HG03280 (cell line): ENCODE measurements around the gene ITFG1.
A peak's percentile ranks its signal among the peaks of the same experiment; 100 is the strongest.

Experiments
- ATAC-seq: cut with Tn5 transposase; IDR thresholded peaks from one replicate; pipeline ENCODE4 v1.9.1; 2021; ENCODE audit warnings: mild to moderate bottlenecking, moderate library complexity; ENCODE audit not compliant: unreplicated experiment

ITFG1 gene

GRCh38 chr16:47460711-47461597, at the start of gene ITFG1, which contains the start of gene PHKB:
ITFG1 (minus strand) TSS chr16:47461063; CDS start chr16:47461045, 18 bp downstream.
PHKB (plus strand) TSS chr16:47461331; CDS start chr16:47461351, 20 bp downstream.
- ATAC-seq: peak; percentile 78

- ATAC-seq: no peak
Measured at GRCh38 chr16:47507701-47508100, 46.8 kb upstream of the ITFG1 start.

GRCh38 chr16:47506800-47507199, 45.9 kb upstream of the ITFG1 start:
- no peak for ATAC-seq

GRCh38 chr16:47504599-47504998, 43.7 kb upstream of the ITFG1 start:
- no peak for ATAC-seq

GRCh38 chr16:47503936-47504335, 43.1 kb upstream of the ITFG1 start:
- ATAC-seq: no peak

- no peak for ATAC-seq
Measured at GRCh38 chr16:47499700-47500264, 38.9 kb upstream of the ITFG1 start.

GRCh38 chr16:47499080-47499699, 38.3 kb upstream of the ITFG1 start:
- ATAC-seq: no peak

GRCh38 chr16:47493381-47494337, 32.8 kb upstream of the ITFG1 start:
- ATAC-seq: peak; percentile 67

- peak; percentile 58 for ATAC-seq
Measured at GRCh38 chr16:47492428-47493377, 31.8 kb upstream of the ITFG1 start.

- no peak for ATAC-seq
Measured at GRCh38 chr16:47492036-47492427, 31.2 kb upstream of the ITFG1 start.

GRCh38 chr16:47490471-47490870, 29.6 kb upstream of the ITFG1 start:
- no peak for ATAC-seq

- no peak for ATAC-seq
Measured at GRCh38 chr16:47488051-47488450, 27.2 kb upstream of the ITFG1 start.

- ATAC-seq: no peak
Measured at GRCh38 chr16:47486856-47487255, 26.0 kb upstream of the ITFG1 start.

- no peak for ATAC-seq
Measured at GRCh38 chr16:47483616-47484015, 22.8 kb upstream of the ITFG1 start.

- ATAC-seq: no peak
Measured at GRCh38 chr16:47481698-47482374, 21.0 kb upstream of the ITFG1 start.

- no peak for ATAC-seq
Measured at GRCh38 chr16:47480410-47480809, 19.5 kb upstream of the ITFG1 start.

GRCh38 chr16:47477679-47478078, 16.8 kb upstream of the ITFG1 start:
- ATAC-seq: no peak

GRCh38 chr16:47476654-47477345, 15.9 kb upstream of the ITFG1 start:
- ATAC-seq: no peak
